Hypothalamus (tissue), 51 donors: ENCODE measurements around the gene RWDD3.

Experiments used
- DNase-seq, 51 donors: peaks; one replicate each; lab custom pipeline; 2025; lab: John Stamatoyannopoulos, UW

RWDD3 gene

DNA sequence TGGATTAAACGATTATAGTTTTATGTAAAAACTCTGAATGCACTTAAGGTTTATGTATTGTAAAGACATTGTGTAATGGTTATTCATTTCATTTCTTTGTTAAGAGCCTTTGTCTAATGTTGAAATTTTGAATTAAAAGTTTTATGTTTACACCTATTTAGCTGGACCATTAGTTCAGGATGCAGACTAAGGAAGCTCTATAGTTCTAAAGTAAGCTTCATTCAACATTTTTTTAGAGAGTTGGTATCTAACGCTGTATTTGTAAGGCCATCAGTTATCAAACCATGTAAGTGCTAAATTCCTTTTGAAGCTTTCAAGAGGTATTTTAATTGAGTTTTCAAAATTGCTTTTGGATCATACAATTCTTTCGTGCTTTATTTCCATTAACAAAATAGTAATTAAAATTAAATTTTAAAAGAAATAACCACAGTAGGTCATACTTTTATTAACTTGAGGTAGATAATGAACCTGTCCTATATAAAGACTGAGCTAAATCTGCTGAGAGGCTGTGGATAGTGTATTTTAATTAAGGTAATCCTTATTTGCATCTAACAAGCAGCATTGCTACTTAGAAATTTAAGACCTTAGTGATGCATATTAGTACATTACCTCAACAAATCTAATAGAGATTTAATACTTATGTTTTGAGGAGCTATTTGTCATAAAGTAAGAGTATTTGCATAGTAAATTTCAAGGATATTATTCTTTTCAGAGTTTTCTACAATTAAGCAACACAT is 47.9 kb downstream of the RWDD3 start:
- DNase-seq: no peak

DNA sequence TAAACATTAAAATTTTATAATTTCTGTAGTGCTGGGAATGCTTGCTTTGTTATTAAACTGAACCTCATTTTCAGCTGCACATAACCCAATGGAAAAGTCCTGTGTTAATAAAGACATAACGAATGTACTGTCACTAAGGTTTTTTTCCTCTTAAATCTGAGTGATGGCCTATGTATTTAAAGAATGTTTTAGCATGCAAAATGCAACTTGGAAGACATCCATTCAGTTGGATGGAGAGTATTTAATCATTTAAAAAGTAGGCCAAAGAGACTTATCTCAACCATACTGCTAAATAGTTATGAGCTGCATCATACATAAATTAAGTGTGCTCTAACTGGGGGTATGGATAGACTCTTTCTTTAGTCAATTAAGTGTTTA is 48.5 kb downstream of the RWDD3 start:
- no peak for DNase-seq

DNA sequence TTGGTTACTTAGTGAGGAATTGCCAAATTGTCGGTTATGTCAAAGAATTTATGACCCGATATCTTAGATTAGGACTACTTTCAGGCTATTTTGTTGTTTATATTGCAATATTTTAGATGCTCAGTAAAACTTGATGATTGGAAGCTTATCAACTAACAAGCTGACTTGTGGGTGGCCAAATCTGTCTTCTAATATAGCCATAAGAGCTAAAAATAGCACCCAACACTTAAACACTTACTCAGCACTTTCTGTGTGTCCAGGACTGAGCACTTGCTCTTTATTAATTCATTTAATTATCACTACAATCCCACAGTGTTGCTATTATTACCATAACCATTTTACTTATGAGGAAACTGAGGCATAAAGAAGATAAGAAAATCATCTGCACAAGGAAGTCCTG is 50.4 kb downstream of the RWDD3 start:
- no peak for DNase-seq

DNA sequence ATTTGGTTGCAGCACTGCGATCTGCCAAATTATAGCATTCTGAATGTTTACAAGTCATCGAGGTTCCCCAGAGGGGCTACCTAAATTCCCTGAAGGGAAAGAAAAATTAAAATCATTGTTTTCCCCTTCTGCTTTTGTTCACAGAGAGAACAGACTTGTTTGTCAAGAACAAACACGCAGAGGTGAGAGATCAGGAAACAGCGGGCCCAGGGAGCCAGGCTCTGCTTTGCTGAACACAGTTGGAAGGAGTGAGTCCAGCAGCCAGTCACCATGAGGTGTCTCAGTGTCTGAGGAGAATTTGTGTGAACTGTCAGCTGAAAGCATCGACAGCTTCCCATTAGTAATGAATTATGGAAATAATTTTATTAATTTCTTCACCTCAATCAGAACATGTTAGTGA is 52.5 kb downstream of the RWDD3 start:
- no peak for DNase-seq

DNA sequence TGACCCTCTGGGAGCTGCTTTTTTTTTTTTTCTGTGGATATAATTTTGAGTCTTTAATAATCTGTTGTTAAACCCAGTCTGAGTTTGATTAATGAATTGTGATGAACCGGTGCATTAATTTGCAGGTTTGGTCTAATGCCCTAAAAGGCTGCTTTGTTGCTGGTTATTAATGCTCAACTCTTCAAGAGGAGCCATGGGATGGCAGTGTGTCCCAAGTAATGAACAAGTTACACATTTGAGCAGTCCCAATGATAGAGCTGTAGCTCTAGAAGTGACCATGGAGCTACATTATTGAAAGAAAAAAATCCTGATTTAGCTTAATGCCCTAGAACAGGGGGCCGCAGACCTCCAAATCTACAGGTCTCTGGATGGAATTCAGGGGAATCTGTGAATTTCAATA is 53.1 kb downstream of the RWDD3 start:
- DNase-seq: peak in 1 of 51 donors; percentile 1

DNA sequence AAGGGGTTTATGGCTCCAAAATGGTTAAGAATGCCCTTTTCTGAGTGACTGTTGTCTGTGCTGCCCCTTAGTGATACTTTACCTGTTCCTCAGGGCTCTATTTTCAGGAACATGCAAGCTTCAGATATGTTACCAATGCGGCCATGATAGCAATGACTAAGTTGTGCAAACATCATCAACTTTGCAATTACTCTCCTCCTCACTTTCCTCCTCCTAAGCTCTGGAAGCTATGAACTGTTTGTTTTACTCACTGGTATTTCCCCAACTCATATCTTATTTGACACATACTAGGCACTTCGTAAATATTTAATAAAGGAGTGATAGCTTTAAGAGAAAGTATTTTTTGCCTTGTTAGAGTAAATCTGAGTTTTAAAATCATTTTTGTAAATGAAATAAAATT is 53.8 kb downstream of the RWDD3 start:
- no peak for DNase-seq
